GM12873 (cell line): ENCODE data around the gene CXCR1.

Experiments
- CTCF ChIP-seq: IDR thresholded peaks from 2 replicates; pipeline ENCODE4 v1.5.1; 2012; ENCODE audit warnings: low read depth, mild to moderate bottlenecking, moderate library complexity, low read length, control low read depth; ENCODE audit not compliant: insufficient read depth; ENCODE audit errors: missing control alignments

The CXCR1 gene

GRCh38 chr2:218161644-218162043 lies 5.1 kb downstream of the CXCR1 start:
- no peak for TF ChIP-seq CTCF

- no peak for TF ChIP-seq CTCF
These were observed 10.7 kb downstream of the CXCR1 start for GRCh38 chr2:218155953-218156479.

- TF ChIP-seq CTCF = no peak
These were observed 14.0 kb downstream of the CXCR1 start for GRCh38 chr2:218152777-218153176.

GRCh38 chr2:218152172-218152571 lies 14.6 kb downstream of the CXCR1 start:
- no peak for TF ChIP-seq CTCF

- no peak for TF ChIP-seq CTCF
These were observed 16.8 kb downstream of the CXCR1 start for GRCh38 chr2:218149848-218150440.

- no peak for TF ChIP-seq CTCF
These were observed 17.7 kb downstream of the CXCR1 start for GRCh38 chr2:218149098-218149497.

GRCh38 chr2:218146056-218146455 lies 20.7 kb downstream of the CXCR1 start:
- TF ChIP-seq CTCF = no peak

- no peak for TF ChIP-seq CTCF
These were observed 21.6 kb downstream of the CXCR1 start for GRCh38 chr2:218145124-218145523.
